Suprapubic skin (tissue), 4 donors: ENCODE data around the gene SBSN. TPM values are rescaled to one million over a fixed set of nuclear protein-coding genes. Genes with fewer than 3 reads are reported as not detected.

ENCODE experiments used
- DNase-seq, 2 donors: peaks; one replicate each; pipeline ENCODE4 v3.0.0-alpha.2; 2019; ENCODE audit warnings: low spot score in 2 of 2
- H3K27ac ChIP-seq: fragments of 200-600 bp; sonication (generic); one replicate; pipeline ENCODE4 v1.5.1; 2019
- H3K27me3 ChIP-seq: fragments of 200-600 bp; sonication (generic); one replicate; pipeline ENCODE4 v1.5.1; 2019
- H3K36me3 ChIP-seq: fragments of 200-600 bp; sonication (generic); one replicate; pipeline ENCODE4 v1.5.1; 2019
- H3K4me1 ChIP-seq: fragments of 200-600 bp; sonication (generic); one replicate; pipeline ENCODE4 v1.5.1; 2019
- H3K4me3 ChIP-seq: fragments of 200-600 bp; sonication (generic); one replicate; pipeline ENCODE4 v1.5.1; 2019; ENCODE audit warnings: mild to moderate bottlenecking
- H3K9me3 ChIP-seq: fragments of 200-600 bp; sonication (generic); one replicate; pipeline ENCODE4 v1.5.1; 2019
- EP300 ChIP-seq: sonication (generic); formaldehyde crosslinking; IDR thresholded peaks from one replicate; pipeline ENCODE4 v1.6.1; 2017; ENCODE audit warnings: antibody characterized with exemption
- POLR2A ChIP-seq, 2 donors: fragments of 450-650 bp; IDR thresholded peaks; one replicate each; pipeline ENCODE4 v1.6.1; 2017; ENCODE audit warnings: antibody characterized with exemption in 2 of 2, mild to moderate bottlenecking in 2 of 2, moderate library complexity in 2 of 2
- POLR2AphosphoS5 ChIP-seq, 3 donors: sonication (generic); formaldehyde crosslinking; IDR thresholded peaks; one replicate each; pipeline ENCODE4 v1.6.1; 2017; ENCODE audit warnings: antibody characterized with exemption in 3 of 3
- WGBS: methylation state at CpG from one replicate; pipeline ENCODE4 v1.1.5; 2018; 5-methylcytosine and 5-hydroxymethylcytosine counted together
- total RNA-seq, 4 donors: library from RNA; depleted of rRNA; stranded (reverse); fragments of >200 nt; gene quantifications; one replicate each; pipeline ENCODE4 v1.1.0, GENCODE V29; 2016
- TF ChIP-seq, protein P1 (sequence below), 2 donors: fragments of 200-600 bp in 1 of 2; fragments of 450-650 bp in 1 of 2; sonication (generic) in 1 of 2; IDR thresholded peaks; one replicate each; pipeline ENCODE4 v1.5.1; 2016 to 2019; ENCODE audit warnings: antibody characterized with exemption in 2 of 2, mild to moderate bottlenecking in 1 of 2, moderate library complexity in 1 of 2

The SBSN gene
- total RNA-seq, 4 donors from 2014 or later, result 308 to 1,594 (median 1,430) TPM

DNA sequence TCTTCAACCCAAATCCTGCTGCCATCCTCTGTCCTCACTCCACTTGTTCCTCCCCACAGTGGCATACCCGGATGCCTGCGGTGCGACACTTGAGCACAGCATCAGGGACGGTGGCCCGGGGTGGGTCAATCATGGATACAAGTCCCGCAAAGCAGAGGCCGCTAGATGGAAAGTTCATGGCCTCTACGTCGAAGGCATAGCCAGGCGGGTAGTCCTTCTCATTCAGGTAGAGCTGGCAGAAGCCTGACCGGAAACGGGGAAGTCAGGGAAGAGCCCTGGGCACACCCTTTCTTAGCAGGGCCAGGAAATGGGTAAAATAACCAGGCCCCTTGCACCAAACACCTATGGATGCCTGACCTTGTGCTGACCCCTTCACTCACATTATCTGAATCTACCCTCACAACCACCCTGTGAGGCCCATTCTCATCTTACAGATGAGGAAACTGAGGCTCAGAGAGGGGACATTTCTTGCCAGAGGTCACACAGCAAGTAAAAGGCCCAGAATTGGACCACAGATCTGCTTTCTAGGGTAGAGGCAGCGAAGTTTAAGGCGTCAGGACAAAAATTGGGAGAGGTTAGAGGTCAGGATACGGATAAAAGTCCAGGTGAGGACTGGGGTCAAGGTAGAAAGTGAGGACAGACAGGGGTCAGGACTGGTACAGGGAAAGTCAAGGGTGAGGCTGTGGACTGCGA lies 28.9 kb upstream of the SBSN start:
- H3K4me1 ChIP-seq, result peaks cover 13% of the 10 kb centered on the region
- no peaks in the 10 kb centered on the region for H3K36me3 ChIP-seq
- no peak for DNase-seq
- H3K4me3 ChIP-seq, result no peak overlapping the region
- TF ChIP-seq POLR2A (IDR thresholded peaks at IDR 0.05) (no peak), EP300 (no peak), POLR2AphosphoS5 (IDR thresholded peaks at IDR 0.05) (no peak)
- TF ChIP-seq, protein P1, sequence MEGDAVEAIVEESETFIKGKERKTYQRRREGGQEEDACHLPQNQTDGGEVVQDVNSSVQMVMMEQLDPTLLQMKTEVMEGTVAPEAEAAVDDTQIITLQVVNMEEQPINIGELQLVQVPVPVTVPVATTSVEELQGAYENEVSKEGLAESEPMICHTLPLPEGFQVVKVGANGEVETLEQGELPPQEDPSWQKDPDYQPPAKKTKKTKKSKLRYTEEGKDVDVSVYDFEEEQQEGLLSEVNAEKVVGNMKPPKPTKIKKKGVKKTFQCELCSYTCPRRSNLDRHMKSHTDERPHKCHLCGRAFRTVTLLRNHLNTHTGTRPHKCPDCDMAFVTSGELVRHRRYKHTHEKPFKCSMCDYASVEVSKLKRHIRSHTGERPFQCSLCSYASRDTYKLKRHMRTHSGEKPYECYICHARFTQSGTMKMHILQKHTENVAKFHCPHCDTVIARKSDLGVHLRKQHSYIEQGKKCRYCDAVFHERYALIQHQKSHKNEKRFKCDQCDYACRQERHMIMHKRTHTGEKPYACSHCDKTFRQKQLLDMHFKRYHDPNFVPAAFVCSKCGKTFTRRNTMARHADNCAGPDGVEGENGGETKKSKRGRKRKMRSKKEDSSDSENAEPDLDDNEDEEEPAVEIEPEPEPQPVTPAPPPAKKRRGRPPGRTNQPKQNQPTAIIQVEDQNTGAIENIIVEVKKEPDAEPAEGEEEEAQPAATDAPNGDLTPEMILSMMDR (IDR thresholded peaks at IDR 0.05), result no peak
- WGBS, result 86% methylated on average over 16 of the region's 16 CpGs
- no peaks in the 10 kb centered on the region for H3K9me3 ChIP-seq
- peaks cover 44% of the 10 kb centered on the region for H3K27me3 ChIP-seq
- H3K27ac ChIP-seq, result no peak overlapping the region

DNA sequence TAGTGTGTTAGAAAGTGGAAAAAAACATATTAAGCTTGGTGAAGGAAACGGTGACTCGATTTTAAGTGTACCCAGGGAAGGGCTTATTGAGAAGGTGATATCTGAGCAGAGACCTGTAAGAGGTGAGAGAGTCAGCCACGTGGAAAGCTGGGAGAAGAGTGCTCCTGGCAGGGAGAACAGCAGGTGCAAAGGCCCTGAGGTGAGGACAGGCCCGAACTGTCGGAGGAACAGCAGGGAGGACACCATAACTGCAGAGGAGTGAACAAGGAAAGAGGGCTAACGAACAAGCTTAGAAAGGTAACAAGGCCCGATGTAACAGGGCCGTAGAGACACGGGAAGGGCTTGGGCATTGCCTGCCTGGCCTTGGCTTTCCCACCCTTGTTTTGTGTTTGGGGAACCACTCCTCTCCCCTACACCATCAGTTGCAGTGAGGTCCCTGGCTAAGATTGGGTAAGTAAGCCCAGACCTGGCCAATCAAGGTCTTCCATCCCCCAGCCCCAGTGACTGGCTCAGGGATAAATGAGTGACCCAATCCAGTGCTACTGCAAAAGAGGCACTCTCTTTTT lies 28.0 kb upstream of the SBSN start:
- H3K4me1 ChIP-seq, result peaks cover 13% of the 10 kb centered on the region
- WGBS, result 85% methylated on average over 9 of the region's 9 CpGs
- no peak overlapping the region for H3K27ac ChIP-seq
- TF ChIP-seq, protein P1 (IDR thresholded peaks at IDR 0.05), result no peak
- TF ChIP-seq EP300 (no peak), POLR2AphosphoS5 (IDR thresholded peaks at IDR 0.05) (no peak), POLR2A (IDR thresholded peaks at IDR 0.05) (no peak)
- no peaks in the 10 kb centered on the region for H3K36me3 ChIP-seq
- H3K4me3 ChIP-seq, result no peak overlapping the region
- no peak for DNase-seq
- peaks cover 38% of the 10 kb centered on the region for H3K27me3 ChIP-seq
- no peaks in the 10 kb centered on the region for H3K9me3 ChIP-seq

DNA sequence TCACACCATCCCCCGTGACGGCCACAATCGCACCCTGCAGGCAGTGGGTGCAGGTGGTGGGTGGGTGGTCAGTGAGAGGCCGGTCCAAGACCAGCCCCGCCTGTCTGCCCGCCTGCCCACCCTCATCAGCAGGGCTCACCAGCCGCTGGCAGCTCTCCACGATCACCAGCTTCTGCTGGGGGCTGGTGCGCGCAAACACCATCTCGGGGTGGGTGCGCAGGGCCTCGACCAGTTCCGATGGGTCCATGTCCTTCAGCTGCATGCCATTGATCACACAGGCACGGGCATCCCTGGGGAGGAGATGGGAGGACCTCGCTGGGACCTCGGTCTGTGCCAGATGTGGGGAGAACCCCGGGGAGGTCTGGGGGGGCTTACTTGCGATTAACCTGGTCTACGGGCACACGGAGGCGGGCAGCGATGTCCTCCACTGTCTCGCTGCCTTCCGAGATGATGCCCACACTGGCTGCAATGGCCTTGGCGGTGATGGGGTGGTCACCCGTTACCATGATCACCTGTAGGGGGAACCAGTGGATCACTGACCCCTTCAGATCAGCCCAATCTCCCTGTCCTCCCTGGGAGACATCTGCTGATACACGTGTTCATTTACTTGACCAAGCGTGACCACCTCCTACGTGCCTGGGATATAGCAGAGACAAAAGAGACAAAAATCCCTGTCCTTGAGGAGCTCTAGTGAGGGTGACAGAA lies 27.3 kb upstream of the SBSN start:
- TF ChIP-seq, protein P1 (IDR thresholded peaks at IDR 0.05), result no peak
- H3K27me3 ChIP-seq, result peaks cover 31% of the 10 kb centered on the region
- no peak overlapping the region for H3K27ac ChIP-seq
- peaks cover 13% of the 10 kb centered on the region for H3K4me1 ChIP-seq
- H3K36me3 ChIP-seq, result no peaks in the 10 kb centered on the region
- DNase-seq, result no peak
- WGBS, result 69% methylated on average over 22 of the region's 30 CpGs
- no peak overlapping the region for H3K4me3 ChIP-seq
- H3K9me3 ChIP-seq, result no peaks in the 10 kb centered on the region

DNA sequence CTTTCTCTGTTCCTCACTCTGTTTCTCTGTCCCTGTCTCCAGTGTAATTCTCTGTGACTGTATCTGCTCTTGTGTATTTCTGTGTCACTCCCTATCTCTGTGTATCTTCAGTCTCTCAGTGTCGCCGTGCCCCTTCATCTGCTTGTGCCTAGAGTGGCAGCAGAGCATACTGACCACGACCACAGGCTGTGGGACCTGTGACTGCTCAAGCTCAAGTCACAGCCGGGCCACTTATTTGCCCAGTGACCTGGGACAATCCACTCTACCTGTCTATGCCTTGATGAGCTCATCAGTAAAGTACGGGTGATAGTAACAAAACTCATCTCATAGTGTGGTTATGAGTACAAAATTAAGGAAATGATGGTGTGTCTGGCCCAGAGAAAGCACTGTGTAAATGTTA lies 26.0 kb upstream of the SBSN start:
- TF ChIP-seq POLR2AphosphoS5 (IDR thresholded peaks at IDR 0.05) (no peak), POLR2A (IDR thresholded peaks at IDR 0.05) (no peak), EP300 (no peak)
- TF ChIP-seq, protein P1 (IDR thresholded peaks at IDR 0.05), result no peak
- 69% methylated on average over 5 of the region's 5 CpGs for WGBS
- no peak for DNase-seq
- H3K9me3 ChIP-seq, result no peaks in the 10 kb centered on the region
- H3K4me1 ChIP-seq, result peaks cover 13% of the 10 kb centered on the region
- H3K4me3 ChIP-seq, result no peak overlapping the region
- H3K27ac ChIP-seq, result no peak overlapping the region
- H3K27me3 ChIP-seq, result peaks cover 17% of the 10 kb centered on the region
- H3K36me3 ChIP-seq, result no peaks in the 10 kb centered on the region

DNA sequence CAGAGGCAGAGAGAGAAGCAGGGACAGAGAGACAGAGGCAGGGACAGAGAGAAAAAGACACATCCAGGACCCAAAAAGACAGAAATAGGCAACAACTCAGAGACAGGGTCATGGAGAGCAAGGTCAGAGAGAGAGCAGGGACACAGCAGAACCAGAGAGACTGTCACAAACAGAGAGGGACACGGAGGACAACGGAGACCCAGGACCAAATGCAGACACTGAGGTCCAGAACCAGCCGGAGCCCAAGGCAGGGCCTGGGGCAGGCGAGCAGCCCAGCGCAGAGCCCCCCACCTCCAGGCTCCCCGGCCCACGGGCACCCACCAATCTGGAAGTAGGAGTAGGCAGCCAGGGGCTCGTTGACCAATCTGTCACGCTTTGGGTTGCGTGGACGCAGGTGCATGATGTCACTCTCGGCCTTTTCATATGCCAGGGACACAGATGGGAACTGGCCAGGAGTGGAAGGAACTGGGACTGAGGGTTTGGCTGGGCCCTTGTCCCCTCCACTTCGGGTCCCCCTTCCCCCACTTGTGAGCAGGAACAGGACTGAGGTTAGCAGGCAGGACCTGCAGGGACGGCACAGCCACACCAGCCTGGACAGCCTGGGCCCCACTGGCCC lies 25.4 kb upstream of the SBSN start:
- no peak overlapping the region for H3K27ac ChIP-seq
- no peaks in the 10 kb centered on the region for H3K36me3 ChIP-seq
- no peaks in the 10 kb centered on the region for H3K9me3 ChIP-seq
- no peak for TF ChIP-seq POLR2AphosphoS5 (IDR thresholded peaks at IDR 0.05)
- no peak for TF ChIP-seq EP300
- TF ChIP-seq POLR2A (IDR thresholded peaks at IDR 0.05), result no peak
- TF ChIP-seq, protein P1 (IDR thresholded peaks at IDR 0.05), result no peak
- H3K4me3 ChIP-seq, result no peak overlapping the region
- WGBS, result 76% methylated on average over 12 of the region's 14 CpGs
- no peak for DNase-seq
- H3K27me3 ChIP-seq, result peaks cover 11% of the 10 kb centered on the region
- H3K4me1 ChIP-seq, result peaks cover 11% of the 10 kb centered on the region
